ENCODE data around the gene SEPTIN2.
"Not testable (repeated sequence)": the region's sequence is repeated elsewhere in the genome, so short reads cannot be mapped to it uniquely, and the experiment has no call there.

SEPTIN2 gene

GRCh38 chr2:241315879-241316631 is at the start of gene SEPTIN2:
Gene SEPTIN2 (plus strand): TSS chr2:241315925. CDS start chr2:241324233, 8,308 bp downstream.
- DNase-seq = peak; percentile 79

- peak; percentile 8 for DNase-seq
These were observed 48.3 kb upstream of the SEPTIN2 start for GRCh38 chr2:241267249-241268067.

GRCh38 chr2:241268306-241268705 is 47.4 kb upstream of the SEPTIN2 start:
- no peak for DNase-seq

GRCh38 chr2:241268716-241269445 is 46.8 kb upstream of the SEPTIN2 start:
- no peak for DNase-seq

GRCh38 chr2:241269707-241270520 is 45.8 kb upstream of the SEPTIN2 start:
- no peak for DNase-seq

GRCh38 chr2:241270531-241270930 is 45.2 kb upstream of the SEPTIN2 start:
- no peak for DNase-seq

GRCh38 chr2:241271706-241272302 is 43.9 kb upstream of the SEPTIN2 start:
- peak; percentile 71 for DNase-seq

- DNase-seq = peak; percentile 63
These were observed 43.2 kb upstream of the SEPTIN2 start for GRCh38 chr2:241272303-241273209.

GRCh38 chr2:241273210-241274020 is 42.3 kb upstream of the SEPTIN2 start:
- no peak for DNase-seq

GRCh38 chr2:241274127-241274526 is 41.6 kb upstream of the SEPTIN2 start:
- no peak for DNase-seq

- no peak for DNase-seq
These were observed 40.2 kb upstream of the SEPTIN2 start for GRCh38 chr2:241275504-241275903.

GRCh38 chr2:241275910-241276309 is 39.8 kb upstream of the SEPTIN2 start:
- DNase-seq = no peak

GRCh38 chr2:241278306-241278705 is 37.4 kb upstream of the SEPTIN2 start:
- not testable (repeated sequence) for DNase-seq

- DNase-seq = no peak
These were observed 36.3 kb upstream of the SEPTIN2 start for GRCh38 chr2:241279413-241279812.

GRCh38 chr2:241279828-241280227 is 35.9 kb upstream of the SEPTIN2 start:
- no peak for DNase-seq

- no peak for DNase-seq
These were observed 35.4 kb upstream of the SEPTIN2 start for GRCh38 chr2:241280291-241280690.

GRCh38 chr2:241282555-241282954 is 33.2 kb upstream of the SEPTIN2 start:
- DNase-seq = no peak

GRCh38 chr2:241285596-241285995 is 30.1 kb upstream of the SEPTIN2 start:
- DNase-seq = no peak

- DNase-seq = no peak
These were observed 29.2 kb upstream of the SEPTIN2 start for GRCh38 chr2:241286348-241287090.

All from CD4-positive, alpha-beta T cell treated with Interleukin-6 for 4 hours (primary cell).